GM18507 (cell line): Measurements from ENCODE around the gene APOBEC3A.

Source experiments
- DNase-seq: peaks from one replicate; pipeline ENCODE4 v3.0.0; 2011; ENCODE audit warnings: low read depth; ENCODE audit not compliant: insufficient read length; ENCODE audit errors: extremely low spot score
- FAIRE-seq: peaks from 2 replicates; lab custom pipeline; 2011; peaks lifted over from hg19 to GRCh38; lab: Jason Lieb, UNC

Gene APOBEC3A

DNA sequence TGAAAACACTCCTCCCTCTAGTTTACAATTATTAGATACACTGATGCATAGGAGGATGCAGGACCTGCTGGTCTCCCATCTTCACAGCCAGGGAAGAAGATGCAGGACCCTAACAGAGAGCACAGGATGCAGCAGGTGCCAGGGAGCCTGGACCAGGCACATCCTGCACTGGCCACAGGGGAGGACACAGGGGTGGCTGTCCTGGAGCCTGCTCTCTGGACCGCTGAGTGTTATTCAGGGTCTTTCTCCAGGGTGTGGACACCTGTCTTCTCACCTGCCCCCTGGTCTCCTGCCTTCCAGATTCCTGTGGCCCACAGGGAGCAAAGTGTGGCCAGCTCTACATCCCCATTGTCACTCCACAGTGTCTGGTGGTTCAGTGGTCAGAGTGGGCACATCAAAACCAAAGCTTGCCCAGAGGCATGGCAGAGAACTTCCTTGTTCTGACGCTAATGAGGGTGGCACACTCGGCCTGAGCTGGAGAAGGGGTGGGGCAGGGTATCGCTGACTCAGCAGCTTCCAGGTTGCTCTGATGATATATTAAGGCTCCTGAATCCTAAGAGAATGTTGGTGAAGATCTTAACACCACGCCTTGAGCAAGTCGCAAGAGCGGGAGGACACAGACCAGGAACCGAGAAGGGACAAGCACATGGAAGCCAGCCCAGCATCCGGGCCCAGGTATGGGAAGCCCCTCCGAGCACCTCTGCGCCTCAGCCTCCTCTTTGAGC is at the start of gene APOBEC3A:
APOBEC3A (plus strand) TSS at position 564 of the 725 bp plus-strand sequence; CDS start at position 647, 83 bp downstream.
- FAIRE-seq (no peak), DNase-seq (no peak)

GRCh38 chr22:38907767-38908166 is 49.6 kb upstream of the APOBEC3A start:
- DNase-seq = no peak

GRCh38 chr22:38911434-38911833 is 46.0 kb upstream of the APOBEC3A start:
- no peak for DNase-seq
- FAIRE-seq = no peak

More at GRCh38 chr22:38907767-38908166, 49.6 kb upstream of the APOBEC3A start:
- FAIRE-seq = no peak

- DNase-seq (no peak), FAIRE-seq (no peak)
These were observed 37.7 kb upstream of the APOBEC3A start for GRCh38 chr22:38919631-38920190.

- DNase-seq (no peak), FAIRE-seq (no peak)
These were observed 36.3 kb upstream of the APOBEC3A start for GRCh38 chr22:38921120-38921519.

DNA sequence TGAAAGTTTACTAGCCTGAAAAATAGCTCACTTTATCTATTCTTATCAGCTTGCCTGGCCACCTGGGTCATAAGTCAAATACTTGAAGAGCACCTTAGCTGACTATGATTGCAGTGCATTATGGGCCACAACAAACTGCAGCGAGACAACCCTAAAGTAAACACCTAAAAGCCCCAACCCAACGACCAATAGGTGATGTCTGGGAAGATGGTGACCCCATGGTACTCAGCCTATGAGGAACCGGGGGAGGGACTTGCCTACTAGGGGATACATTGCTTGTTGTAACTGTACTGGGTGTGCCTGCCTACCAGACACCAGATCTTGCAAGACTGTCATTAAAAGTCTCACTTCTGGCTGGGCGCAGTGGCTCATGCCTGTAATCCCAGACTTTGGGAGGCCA is 35.6 kb upstream of the APOBEC3A start:
- FAIRE-seq (no peak), DNase-seq (no peak)

DNA sequence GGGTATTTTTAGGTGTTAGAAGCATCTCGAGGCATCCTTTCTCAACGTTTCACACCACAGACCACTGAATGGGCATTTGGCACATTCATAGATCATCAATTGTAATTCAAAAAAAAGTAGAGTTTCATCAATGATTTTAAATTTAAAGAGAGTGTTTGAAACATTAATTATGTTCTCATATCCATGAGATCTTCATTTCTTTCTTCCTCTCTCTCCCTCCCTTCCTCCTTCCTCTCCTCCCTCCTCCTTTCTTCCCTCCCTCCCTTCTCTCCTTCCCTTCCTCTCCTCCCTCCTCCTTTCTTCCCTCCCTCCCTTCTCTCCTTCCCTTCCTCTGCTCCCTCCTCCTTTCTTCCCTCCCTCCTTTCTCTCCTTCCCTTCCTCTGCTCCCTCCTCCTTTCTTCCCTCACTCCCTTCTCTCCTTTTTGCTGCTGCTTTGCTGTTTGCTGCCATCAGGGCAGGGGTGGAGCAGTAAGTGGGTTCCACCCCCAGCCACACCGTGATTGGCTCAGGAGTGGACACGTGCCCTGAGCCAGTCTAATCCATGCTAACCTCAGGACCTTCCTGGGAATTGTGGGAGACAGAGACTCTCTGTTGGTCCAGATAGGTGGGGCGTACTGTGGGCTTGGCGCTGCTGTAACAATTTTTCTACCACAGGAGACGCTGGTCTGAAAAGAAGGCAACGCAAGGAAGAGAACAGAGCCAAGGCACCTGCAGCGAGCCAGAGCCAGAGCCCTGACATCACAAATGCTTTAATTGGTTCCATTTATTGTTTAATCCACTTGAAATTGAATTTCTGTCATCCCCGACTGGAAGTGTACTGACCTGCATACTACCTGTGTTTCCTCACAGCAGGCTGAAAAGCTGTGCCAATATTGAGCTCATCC is 33.7 kb upstream of the APOBEC3A start:
- DNase-seq (no peak), FAIRE-seq (no peak)

DNA sequence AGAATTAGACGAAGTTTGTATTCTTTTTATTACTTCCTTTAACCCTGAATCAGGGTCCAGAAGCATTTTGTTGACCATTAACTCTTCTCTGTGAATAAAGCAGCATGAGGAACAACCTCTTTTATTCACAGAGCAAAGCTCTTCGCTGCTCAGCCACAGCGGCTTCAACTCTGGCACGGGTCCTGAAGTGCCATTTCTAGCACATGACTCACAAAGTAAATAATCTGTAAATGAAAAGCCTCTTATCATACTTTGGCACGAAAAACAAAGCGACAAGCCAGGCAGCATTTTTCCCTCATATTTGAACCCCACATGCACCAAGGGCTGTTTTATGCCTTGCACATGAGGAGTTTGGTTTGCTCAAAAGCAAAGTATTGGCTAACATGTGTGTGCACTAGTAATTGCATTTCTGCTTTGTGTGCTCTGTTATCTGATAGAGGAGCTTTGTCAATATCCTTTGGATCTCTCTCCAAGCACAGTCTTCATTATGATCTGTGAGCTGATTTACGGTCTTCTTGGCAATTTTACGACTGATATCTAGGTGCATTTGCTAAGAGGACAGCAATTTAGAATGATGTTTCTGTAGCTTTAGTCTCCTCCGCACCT is 33.0 kb upstream of the APOBEC3A start:
- FAIRE-seq (no peak), DNase-seq (no peak)

DNA sequence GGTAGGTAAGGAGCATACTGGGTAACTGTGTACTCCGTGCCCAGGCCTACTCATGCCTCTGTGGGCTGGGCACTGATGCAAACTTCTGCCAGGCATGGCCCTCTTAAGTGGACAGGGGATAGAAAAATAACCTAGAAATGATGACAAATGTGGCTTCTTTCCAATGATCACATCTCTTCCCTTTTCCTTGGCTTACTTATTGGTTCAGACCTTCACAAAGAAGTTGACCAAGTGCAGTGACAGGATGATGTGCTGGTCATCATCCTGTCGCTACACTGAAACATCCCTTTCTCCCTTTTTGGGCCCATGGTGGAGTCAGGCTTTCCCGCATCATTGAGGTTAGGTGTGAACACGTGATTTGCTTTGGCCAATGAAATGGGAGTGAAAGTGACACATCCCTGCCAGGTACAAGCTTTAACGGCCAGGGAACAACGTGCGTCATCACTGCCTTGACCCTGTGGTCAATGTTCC is 31.8 kb upstream of the APOBEC3A start:
- DNase-seq = no peak
- no peak for FAIRE-seq

GRCh38 chr22:38927033-38927781 is 30.2 kb upstream of the APOBEC3A start:
- FAIRE-seq (peak; percentile 44), DNase-seq (peak; percentile 28)

- no peak for FAIRE-seq
- DNase-seq = no peak
These were observed 26.9 kb upstream of the APOBEC3A start for GRCh38 chr22:38930512-38930911.

GRCh38 chr22:38935023-38935422 is 22.4 kb upstream of the APOBEC3A start:
- no peak for FAIRE-seq
- no peak for DNase-seq

DNA sequence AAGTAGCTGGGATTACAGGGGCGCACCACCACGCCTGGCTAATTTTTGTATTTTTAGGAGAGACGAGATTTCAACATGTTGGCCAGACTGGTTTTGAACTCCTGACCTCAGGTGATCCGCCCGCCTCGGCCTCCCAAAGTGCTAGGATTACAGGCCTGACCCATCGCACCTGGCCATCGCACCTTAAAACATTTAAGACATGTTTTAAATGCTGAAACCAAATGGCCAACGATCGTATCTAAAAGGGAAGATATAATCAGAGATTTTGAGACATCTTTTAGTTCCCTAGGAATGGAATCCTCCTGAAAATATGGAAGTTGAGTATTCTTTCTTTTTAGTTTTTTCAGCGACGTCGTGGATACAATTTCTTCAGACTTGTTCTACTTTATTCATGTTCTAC is 21.8 kb upstream of the APOBEC3A start:
- DNase-seq (no peak), FAIRE-seq (no peak)

DNA sequence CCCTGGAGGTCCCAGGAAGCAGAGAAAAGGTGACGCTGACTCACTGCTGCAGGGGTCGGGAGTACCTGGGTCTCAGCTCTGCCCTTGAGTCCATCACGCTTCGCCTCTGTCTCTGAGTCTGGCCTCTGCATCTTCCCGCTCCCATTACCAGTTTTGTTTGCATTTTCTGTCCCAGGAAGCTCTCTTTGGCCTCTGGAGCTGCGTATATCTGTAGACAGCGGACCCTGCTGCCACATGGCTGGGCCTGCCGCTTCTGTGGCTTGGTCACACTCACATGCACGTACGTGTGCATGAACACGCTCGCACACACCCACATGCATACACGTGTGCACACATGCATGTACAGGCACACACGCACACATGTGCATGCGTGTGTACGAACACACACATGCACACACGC is 20.8 kb upstream of the APOBEC3A start:
- FAIRE-seq = no peak
- no peak for DNase-seq

GRCh38 chr22:38937036-38937435 is 20.4 kb upstream of the APOBEC3A start:
- no peak for DNase-seq
- no peak for FAIRE-seq

GRCh38 chr22:38937541-38937940 is 19.9 kb upstream of the APOBEC3A start:
- FAIRE-seq = no peak
- no peak for DNase-seq

DNA sequence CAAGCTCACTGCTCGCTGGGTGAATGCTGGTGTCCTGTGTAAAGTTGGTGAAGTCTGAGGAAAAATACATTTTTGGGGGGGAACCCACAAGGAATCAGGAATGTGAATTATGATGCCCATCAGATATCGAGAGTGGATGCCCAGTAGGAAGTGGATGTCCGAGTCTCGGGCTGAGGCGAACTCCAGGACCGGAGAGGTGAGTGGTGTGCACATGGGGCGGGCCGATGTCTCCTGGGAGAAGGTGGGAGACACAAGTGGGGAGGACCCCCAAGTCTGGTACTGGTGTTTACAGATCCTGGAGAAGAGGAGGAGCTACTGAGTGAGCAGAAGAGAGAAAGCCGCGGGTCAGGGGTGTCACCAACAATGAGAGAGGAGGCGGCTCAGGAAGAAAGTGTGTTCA is 19.2 kb upstream of the APOBEC3A start:
- FAIRE-seq = no peak
- no peak for DNase-seq

DNA sequence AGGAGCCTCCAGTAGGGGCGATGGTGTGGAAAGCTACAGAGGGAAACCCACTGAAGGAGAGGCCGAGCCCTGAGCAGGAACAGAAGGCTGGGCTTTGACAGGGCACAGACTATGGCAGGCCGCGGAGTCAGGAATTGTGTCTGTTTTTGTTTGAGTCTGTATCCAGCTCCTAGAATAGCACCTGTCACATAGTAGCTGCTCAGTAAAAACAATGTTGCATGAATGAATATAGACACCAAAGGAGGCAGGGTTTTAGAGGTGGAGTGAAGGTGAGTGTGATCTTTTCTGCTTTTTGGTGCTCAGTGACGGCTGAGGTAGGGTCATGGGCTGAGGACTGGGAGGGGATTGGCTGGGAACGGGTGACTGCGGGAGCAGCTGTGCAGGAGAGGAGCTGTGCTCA is 18.5 kb upstream of the APOBEC3A start:
- DNase-seq (no peak), FAIRE-seq (no peak)

DNA sequence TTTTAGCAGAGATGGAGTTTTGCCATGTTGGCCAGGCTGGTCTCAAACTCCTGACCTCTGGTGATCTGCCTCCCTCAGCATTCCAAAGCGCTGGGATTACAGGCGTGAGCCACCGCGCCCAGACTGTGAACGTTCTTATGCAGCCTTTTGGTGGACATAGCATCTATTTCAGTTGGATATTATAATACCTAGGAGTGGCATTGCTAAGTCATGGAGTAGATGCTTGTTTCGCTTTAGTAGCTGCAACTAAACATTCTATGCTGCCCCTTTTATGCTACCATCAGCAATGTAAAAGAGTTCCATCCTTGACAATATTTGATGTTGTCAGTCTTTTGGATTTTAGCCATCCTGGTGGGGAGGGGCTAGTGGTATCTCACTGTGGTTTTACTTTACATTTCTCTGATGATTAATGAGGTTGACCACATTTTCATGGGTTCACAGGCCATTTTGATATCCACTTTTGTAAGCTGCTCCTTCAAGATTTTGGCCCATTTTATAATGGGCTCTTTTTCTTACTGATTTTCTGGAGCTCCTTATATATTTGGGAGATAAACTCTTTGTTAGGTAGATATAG is 16.5 kb upstream of the APOBEC3A start:
- no peak for FAIRE-seq

More for the DNA sequence above, 16.5 kb upstream of the APOBEC3A start:
- no peak for DNase-seq
